ENCODE results near the gene PLEKHH3.
"Not testable (repeated sequence)": the region's sequence is repeated elsewhere in the genome, so short reads cannot be mapped to it uniquely, and the experiment has no call there.

PLEKHH3 gene

GRCh38 chr17:42670789-42671657 is 5.8 kb downstream of the PLEKHH3 start:
- DNase-seq = no peak

DNA sequence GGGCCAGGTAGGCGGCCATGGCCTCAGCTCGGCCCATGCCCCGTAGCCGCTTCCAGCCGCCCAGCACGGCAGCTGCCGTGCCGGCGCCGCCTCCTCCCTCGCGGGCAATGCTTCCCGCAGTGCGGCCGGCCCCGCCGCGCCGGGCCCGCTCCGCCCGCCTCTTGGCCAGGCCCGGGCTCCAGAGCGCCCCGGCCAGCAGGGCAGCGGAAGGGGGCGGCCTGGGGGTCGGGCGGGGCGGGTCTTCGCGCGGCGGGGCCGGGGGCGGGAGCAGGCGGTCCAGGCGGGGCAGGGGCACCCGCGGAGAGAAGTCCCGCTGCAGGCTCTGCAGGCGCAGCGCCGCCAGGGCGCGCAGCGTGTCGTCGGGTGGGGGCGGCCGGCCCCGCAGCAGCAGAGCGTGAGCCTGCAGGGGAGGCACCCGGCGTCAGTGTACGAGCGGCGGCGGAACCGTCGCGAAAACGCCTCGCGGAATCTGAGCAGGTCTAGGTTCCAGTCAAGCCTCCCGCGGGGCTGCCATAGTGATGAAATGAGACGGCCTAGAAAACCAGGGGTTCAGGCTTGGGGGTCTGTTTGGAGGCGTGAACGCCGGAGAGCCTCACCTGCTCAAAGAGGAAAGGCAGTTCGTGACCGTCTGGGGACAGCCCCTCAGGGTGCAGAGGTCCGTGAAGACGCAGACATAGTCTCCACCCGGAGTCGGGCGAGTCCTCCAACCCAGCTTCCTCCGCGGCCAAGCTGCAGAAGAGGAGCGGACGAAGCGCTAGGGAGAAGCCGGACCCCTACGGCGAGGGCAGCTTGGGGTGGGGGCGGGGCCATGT is 6.6 kb downstream of the PLEKHH3 start:
- no peak for DNase-seq

DNA sequence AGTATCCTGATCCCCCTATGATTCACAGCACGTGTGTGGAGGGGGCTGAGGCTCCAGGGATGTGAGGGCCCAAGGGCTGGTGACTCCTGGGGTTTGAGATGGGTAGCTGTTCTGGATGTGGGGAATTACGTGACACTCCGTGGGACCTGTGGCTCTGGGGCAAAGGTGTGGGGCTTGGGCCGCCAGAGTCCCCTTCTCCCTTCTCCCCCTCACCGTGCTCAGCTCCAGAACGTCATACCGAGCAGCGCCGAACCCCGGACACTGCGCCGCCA is 7.2 kb downstream of the PLEKHH3 start:
- no peak for DNase-seq

DNA sequence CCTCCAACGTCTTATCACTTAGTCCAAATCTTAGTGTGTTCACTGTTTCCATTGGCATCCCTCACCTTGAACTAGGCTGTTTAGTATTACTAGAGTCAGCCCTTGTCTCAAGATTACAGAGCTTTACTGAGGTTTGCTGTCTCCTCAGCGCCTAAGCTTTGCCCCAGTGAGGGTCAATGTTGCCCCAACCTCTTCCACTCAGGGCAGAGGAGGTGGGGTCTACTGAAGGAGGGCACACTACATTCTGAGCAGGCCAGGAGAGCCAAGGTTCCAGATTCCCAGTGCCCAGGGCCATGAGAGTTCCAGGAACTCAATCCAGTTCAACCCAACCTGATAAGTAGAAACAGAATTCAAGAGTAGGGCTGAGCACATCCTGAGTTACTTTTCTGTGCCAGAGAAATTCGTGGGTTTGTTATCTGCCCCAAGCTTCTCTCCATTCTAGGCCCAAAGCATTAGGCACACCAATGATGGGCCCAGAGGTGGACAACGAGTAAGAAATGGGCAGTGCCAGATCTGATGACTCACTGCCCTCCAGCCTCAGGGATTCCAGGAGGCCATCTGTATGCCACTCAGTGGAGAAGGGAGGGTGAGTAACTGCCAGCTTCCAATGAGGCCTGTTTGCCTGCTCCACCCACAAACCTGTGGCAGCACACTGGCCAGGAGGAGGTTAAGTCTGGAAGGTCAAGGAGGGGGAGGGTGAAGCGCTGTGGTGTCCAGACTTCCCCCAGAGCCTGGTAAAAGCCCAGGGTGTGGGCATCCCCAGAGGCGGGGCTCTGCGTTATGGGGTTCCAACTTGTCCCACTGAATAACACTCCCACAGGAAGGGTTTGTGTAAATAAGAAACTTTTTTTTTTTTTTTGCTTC is 9.5 kb downstream of the PLEKHH3 start:
- DNase-seq = no peak

GRCh38 chr17:42666126-42666525 is 10.7 kb downstream of the PLEKHH3 start:
- not testable (repeated sequence) for DNase-seq

DNA sequence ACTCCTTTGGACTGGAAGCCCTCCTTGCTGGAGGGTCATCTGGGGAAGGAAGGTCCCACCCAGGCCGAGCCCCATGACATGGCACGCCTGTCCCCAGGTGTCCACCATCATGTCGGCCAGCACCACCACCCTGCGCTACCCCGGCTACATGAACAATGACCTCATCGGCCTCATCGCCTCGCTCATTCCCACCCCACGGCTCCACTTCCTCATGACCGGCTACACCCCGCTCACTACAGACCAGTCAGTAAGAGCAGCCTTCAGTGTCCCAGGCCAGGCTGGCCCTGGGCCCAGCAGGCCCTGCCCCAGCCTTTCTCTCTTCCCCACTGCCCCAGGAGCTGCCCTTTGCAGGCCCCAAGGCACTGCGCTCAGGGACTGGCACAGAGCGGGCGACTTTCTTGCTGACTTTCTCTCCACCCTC is 11.2 kb downstream of the PLEKHH3 start:
- no peak for DNase-seq

DNA sequence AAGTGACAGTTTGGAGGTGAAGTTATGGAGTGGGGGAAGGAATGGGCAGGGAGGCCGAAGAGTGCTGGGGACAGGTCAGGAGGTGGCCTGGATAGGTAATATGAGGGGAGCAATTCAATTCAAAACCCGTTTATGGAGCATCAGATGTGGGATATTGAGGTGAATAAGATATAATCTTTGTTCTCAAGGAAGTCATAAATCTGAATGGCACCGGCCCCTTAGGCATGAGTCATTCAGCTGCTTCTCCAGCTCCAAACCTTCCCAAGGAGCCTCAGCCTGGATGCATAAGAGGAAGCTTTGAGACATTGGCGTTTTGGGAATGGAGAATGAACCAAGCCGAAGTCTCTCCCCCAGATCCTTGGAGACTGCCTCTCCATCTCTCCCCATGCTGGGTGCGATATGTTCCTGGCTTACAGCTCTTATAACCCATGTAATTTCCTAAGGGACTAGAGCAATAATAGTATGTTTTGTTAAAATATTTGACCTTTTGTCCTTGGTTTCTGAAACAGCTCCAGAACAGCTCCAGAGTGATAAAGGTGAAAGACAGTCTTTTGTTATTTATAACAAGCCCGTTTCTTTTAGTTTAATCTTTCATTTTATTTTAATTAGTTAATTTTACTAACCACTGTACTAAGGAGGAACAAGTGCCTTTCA is 16.0 kb downstream of the PLEKHH3 start:
- no peak for DNase-seq

DNA sequence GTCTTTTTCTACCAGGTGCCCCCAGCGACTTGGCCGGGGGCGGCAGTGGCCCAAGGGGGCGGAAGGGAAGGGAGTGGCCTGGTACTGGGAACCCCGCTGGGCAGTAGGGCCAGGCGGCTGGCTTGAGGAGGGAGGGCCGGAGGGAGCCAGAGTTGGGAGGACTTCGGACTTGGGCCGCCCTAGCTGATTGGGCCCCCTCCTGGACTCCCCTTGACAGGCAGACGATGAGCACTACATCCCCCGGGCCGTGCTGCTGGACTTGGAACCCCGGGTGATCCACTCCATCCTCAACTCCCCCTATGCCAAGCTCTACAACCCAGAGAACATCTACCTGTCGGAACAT is 16.9 kb downstream of the PLEKHH3 start:
- not testable (repeated sequence) for DNase-seq

- DNase-seq = peak; percentile 89
Measured at GRCh38 chr17:42659079-42659931, 17.5 kb downstream of the PLEKHH3 start, which contains the start of gene TUBG2. Gene TUBG2, plus strand, starts transcription at chr17:42659284. Its CDS starts 220 bp downstream, at chr17:42659504.

DNA sequence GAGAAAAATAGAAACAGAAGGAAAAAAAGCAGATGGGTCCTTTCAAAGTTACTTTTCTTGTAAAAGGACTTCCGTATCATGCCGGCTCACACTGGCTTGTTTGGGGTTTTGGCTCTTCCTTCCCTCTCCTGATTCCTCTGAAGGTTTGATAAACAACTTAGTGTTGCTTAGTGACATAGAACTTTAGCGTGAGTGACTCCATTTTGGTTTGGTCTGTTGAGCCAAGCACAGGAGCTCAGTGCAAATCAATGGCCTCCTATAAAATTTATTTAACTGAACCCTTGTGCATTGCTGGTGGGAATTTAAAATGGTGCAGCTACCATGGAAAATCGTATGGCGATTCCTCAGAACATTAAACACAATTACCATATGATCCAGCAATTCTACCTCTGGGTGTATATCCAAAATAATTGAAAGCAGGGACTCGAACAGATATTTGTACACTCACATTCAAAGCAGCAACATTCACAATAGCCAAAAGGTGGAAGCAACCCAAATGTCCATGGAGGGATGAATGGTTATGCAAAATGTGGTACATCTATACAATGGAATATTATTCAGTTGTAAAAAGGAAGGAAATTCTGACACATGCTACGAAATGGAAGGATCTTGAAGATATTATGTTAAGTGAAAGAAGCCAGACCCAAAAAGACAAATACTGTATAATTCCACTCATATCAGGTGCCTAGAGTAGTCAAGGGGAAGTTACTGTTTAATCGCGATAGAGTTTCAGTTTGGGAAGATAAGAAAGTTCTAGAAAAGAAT is 18.8 kb downstream of the PLEKHH3 start:
- no peak for DNase-seq

- DNase-seq = no peak
Measured at GRCh38 chr17:42655528-42655927, 21.3 kb downstream of the PLEKHH3 start.

DNA sequence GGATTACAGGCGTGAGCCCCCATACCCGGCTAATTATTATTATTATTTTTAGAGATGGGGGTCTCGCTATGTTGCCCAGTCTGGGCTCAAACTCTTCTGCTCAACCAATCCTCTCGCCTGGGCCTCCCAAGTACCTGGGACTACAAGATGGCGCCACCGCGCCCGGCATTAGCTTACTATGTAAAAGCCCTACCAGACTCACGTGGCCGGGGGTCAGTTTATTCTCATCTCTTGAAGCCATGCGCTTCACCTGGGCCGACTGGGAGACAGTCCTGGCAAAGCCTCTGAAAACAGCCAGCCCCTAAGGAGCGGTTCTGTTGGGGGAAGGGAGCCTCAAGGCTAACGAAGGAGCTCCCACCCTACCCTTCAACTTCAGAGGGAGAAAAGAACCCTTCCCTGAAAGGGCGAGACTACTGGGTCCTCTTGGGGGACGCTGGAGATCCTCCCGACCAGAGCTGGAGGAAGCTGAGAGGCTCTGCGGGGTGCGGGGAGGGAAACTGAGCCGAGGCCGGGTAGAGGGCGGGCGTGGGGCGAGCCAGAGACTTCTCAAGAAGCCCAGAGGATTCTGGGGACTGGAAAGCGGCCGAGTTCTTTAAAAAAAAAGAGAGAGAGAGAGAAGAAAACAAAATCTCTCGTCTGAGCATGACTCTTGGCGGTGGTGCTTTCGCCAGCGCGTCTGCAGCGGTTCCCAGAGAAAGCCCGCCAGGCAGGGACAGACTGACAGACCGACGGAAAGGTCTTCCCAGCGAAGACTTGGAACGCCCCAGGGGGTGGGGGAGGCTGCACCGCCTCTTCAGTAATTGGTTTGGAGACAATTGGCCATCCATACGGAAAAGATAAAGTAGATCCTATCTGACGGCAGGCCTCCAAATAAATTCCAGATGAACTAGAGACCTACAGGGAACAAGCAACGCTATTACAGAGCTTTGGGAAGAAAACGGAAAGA is 23.3 kb downstream of the PLEKHH3 start:
- DNase-seq = peak; percentile 60

- no peak for DNase-seq
Measured at GRCh38 chr17:42651392-42651791, 25.4 kb downstream of the PLEKHH3 start.

- DNase-seq = no peak
Measured at GRCh38 chr17:42647778-42648177, 29.0 kb downstream of the PLEKHH3 start.

DNA sequence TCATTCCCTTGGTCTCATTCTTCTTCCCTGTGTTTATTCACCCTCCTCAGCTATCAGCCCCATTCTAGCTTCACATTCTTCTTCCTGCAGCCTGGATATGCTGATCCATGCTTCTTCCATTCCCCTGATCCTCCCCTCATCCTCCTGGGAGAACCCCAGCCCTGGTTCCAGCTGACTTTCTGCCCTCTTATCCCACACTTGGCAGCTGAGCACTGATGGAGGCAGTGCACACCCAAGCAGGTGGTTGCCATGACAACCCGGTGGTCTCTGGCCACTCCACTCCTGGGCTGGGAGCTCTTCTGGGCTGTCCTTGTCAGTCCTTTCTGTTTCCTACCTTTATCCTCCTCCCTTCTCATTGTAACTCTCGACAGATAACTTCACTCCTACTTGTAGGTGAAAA is 34.5 kb downstream of the PLEKHH3 start:
- no peak for DNase-seq

DNA sequence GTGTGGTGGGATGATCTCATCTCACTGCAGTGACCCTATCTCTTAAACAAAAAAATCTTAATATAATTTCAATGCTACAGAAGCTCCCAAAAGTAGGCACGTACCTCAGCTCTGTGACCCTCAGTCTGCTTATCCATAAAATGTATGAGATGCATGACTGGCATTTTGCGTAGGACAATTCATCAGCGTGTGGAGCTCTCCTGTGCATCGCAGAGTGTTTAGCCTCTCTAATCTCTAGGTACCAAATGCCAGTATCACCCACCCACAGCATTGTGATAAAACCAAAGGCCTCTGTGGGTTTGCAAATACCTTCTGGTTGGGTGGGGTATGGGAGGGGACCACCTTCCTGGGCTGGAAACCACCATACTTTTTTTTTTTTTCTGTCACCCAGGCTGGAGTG is 36.7 kb downstream of the PLEKHH3 start:
- no peak for DNase-seq

DNA sequence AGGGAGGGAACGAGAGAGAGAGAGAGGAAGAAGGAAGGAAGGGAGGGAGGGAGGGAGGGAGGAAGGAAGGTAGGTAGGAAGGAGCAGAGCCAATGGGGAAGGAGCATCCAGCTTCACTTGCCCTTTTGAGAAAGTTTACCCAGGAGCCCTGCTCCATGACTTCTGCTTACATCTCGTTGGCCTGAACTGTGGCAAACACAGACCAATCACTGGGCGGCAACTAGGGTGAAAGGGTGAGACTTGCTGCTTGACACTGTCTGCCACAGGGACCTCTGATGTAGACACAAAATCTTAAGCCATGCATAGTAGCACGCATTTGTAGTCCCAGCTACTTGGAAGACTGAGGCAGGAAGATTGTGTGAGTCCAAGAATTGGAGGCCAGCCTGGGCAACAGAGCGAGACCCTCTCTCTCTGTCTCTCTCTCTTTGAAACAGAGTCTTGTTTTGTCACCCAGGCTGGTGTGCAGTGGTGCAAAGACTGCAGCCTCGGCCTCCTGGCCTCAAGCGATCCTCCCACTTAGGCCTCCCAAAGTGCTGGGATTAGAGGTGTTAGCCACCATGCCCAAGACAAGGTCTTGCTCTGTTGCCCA is 37.2 kb downstream of the PLEKHH3 start:
- no peak for DNase-seq

- no peak for DNase-seq
Measured at GRCh38 chr17:42632949-42633444, 43.8 kb downstream of the PLEKHH3 start.

GRCh38 chr17:42629411-42630009 is 47.3 kb downstream of the PLEKHH3 start:
- no peak for DNase-seq
